HepG2 (cell line): ENCODE measurements around the gene GBA2.

Experiments
- ADNP ChIP-seq: sonication (generic); formaldehyde crosslinking; IDR thresholded peaks from 2 replicates; pipeline ENCODE4 v1.4.0; 2020; ENCODE audit warnings: missing genetic modification reagents
- ATF1 ChIP-seq: IDR thresholded peaks from 2 replicates; pipeline ENCODE4 v1.6.1; 2016; ENCODE audit warnings: mild to moderate bottlenecking, control low read depth
- DPF2 ChIP-seq: sonication (generic); formaldehyde crosslinking; IDR thresholded peaks from 2 replicates; pipeline ENCODE4 v1.4.0; 2020; ENCODE audit warnings: mild to moderate bottlenecking, low read depth, missing genetic modification reagents, borderline replicate concordance
- JUND ChIP-seq: sonication (generic); formaldehyde crosslinking; IDR thresholded peaks from 2 replicates; pipeline ENCODE4 v1.8.0; 2022; ENCODE audit warnings: mild to moderate bottlenecking, missing genetic modification reagents
- NFIC ChIP-seq: IDR thresholded peaks from 2 replicates; pipeline ENCODE4 v1.6.1; 2012; ENCODE audit warnings: mild to moderate bottlenecking, low read length, inconsistent platforms
- NR2C2 ChIP-seq: sonication (generic); formaldehyde crosslinking; IDR thresholded peaks from 2 replicates; pipeline ENCODE4 v1.4.0; 2020; ENCODE audit warnings: missing genetic modification reagents, mild to moderate bottlenecking, moderate library complexity, borderline replicate concordance
- PLSCR1 ChIP-seq: sonication (generic); formaldehyde crosslinking; IDR thresholded peaks from 2 replicates; pipeline ENCODE4 v1.5.0; 2020; ENCODE audit warnings: missing genetic modification reagents, mild to moderate bottlenecking, borderline replicate concordance
- POLR2A ChIP-seq, 2 experiments: IDR thresholded peaks; 2 replicates each; pipeline ENCODE4 v1.6.1; 2011; ENCODE audit warnings: low read depth in 2 of 2, low read length in 2 of 2, mild to moderate bottlenecking in 1 of 2, moderate library complexity in 1 of 2; ENCODE audit not compliant: insufficient read depth in 1 of 2
- SMARCC2 ChIP-seq: fragments of 450-650 bp; IDR thresholded peaks from 2 replicates; pipeline ENCODE4 v1.6.1; 2017; ENCODE audit warnings: antibody characterized with exemption, mild to moderate bottlenecking
- SRSF1 ChIP-seq: fragments of 200-400 bp; formaldehyde crosslinking; optimal IDR thresholded peaks from 2 replicates; pipeline ENCODE3; 2017; ENCODE audit warnings: mild to moderate bottlenecking, low read depth, low read length, moderate library complexity
- ZNF124 ChIP-seq: sonication (generic); formaldehyde crosslinking; IDR thresholded peaks from 2 replicates; pipeline ENCODE4 v1.4.0; 2020; ENCODE audit warnings: missing genetic modification reagents
- ZNF235 ChIP-seq: sonication (generic); formaldehyde crosslinking; IDR thresholded peaks from 2 replicates; pipeline ENCODE4 v1.8.1; 2023; ENCODE audit warnings: mild to moderate bottlenecking, missing genetic modification reagents, borderline replicate concordance
- TF ChIP-seq, protein P1 (sequence below): sonication (generic); formaldehyde crosslinking; IDR thresholded peaks from 2 replicates; pipeline ENCODE4 v1.8.0; 2022; ENCODE audit warnings: missing genetic modification reagents, mild to moderate bottlenecking, inconsistent platforms, borderline replicate concordance

DNA sequence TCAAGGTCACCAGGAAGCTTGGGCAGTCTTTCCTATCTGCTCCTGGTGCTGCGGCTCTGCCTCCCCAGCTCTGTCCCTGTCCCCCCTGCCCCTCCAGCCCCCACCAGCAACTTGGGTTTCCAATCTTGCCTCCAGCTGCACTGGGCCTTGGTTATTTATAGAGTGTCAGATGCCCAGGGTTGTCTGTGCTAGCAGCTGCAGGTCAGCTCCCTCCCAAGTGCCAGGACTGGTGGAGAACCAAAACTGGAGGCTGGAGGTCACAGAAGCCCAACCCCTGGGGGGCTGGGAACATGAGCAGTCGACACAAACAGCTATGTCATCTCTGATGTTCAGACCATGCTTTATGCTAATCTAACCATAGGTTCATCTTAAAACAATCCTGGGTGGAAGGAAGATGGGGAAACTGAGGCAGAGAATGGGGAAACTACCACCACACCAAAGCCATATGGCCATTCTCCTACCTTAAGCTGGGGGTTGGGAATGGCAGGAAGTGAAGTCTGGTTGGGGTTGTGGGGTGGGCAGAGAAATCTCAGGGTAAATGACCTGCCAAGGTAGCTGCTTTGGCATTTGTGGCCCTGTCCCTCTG, 61.0 kb downstream of the GBA2 start:
- TF ChIP-seq ZNF124 (CRISPR knock-in tag), result no peak
- TF ChIP-seq, protein P1, sequence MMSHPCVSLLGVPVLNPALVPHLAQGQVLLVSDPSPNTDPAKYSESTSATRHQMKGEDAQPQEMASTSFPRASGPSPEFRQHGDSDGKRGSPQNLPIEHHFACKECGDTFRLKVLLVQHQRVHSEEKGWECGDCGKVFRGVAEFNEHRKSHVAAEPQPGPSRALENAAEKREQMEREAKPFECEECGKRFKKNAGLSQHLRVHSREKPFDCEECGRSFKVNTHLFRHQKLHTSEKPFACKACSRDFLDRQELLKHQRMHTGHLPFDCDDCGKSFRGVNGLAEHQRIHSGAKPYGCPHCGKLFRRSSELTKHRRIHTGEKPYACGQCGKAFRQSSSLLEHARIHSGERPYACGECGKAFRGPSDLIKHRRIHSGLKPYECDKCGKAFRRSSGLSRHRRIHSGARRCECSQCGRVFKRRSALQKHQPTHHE (CRISPR knock-in tag), result no peak
- no peak for TF ChIP-seq DPF2 (CRISPR knock-in tag)
- no peak for TF ChIP-seq SMARCC2
- TF ChIP-seq ADNP (CRISPR knock-in tag), result no peak
- no peak for TF ChIP-seq NFIC
- TF ChIP-seq SRSF1, result no peak
- no peak for TF ChIP-seq ZNF235 (CRISPR knock-in tag)
- no peak for TF ChIP-seq NR2C2 (CRISPR knock-in tag)
- TF ChIP-seq POLR2A (IDR thresholded peaks at IDR 0.05; ENCODE audit: insufficient read depth in 1 of 2, low read depth in 2 of 2, low read length in 2 of 2), result no peak
- TF ChIP-seq JUND, result no peak
- no peak for TF ChIP-seq ATF1 (CRISPR knock-in tag)
- no peak for TF ChIP-seq PLSCR1 (CRISPR knock-in tag)
